ENCODE data around the gene TKT. TPM values are rescaled to one million over a fixed set of nuclear protein-coding genes. Genes with fewer than 3 reads are reported as not detected.

TKT gene
- total and polyA plus RNA-seq, 2 donors from 2014 or later: 182 to 224 TPM

- no peaks in the 10 kb centered on the region for H3K27me3 ChIP-seq (ENCODE audit: control insufficient read depth, insufficient read depth, low read length)
- FAIRE-seq (no peak), DNase-seq (no peak)
- H3K36me3 ChIP-seq (ENCODE audit: control insufficient read depth in 2 of 3, insufficient read depth in 3 of 3, low read length in 3 of 3): peaks cover 0 to 73% (median 41%) of the 10 kb centered on the region in 3 donors
- intact Hi-C loops (cut with DNase I): no loop called here
- H3K9ac ChIP-seq (ENCODE audit: low read length in 3 of 3): no peak overlapping the region
- H3K9me3 ChIP-seq (ENCODE audit: control insufficient read depth in 2 of 3, insufficient read depth in 1 of 3, low read length in 3 of 3): no peaks in the 10 kb centered on the region
- no peak for TF ChIP-seq CTCF (IDR thresholded peaks at IDR 0.05; ENCODE audit: borderline replicate concordance, extremely low read depth, insufficient read depth)
- H3K27ac ChIP-seq (ENCODE audit: low read depth in 2 of 2, low read length in 2 of 2): no peak overlapping the region
- no peak overlapping the region for H3K4me3 ChIP-seq (ENCODE audit: low read length in 3 of 3)
- H3K4me1 ChIP-seq (ENCODE audit: control insufficient read depth in 2 of 3, insufficient read depth in 2 of 3, low read depth in 1 of 3, low read length in 3 of 3): no peaks in the 10 kb centered on the region
Observed at GRCh38 chr3:53227993-53228885, 27.6 kb downstream of the TKT start.

- no peak for DNase-seq
- H3K4me1 ChIP-seq (ENCODE audit: control insufficient read depth in 2 of 3, insufficient read depth in 2 of 3, low read depth in 1 of 3, low read length in 3 of 3): no peaks in the 10 kb centered on the region
- peaks cover 0 to 73% (median 35%) of the 10 kb centered on the region in 3 donors for H3K36me3 ChIP-seq (ENCODE audit: control insufficient read depth in 2 of 3, insufficient read depth in 3 of 3, low read length in 3 of 3)
- no peak overlapping the region for H3K27ac ChIP-seq (ENCODE audit: low read depth in 2 of 2, low read length in 2 of 2)
- no peak for FAIRE-seq
- intact Hi-C loops (cut with DNase I): no loop called here
- no peaks in the 10 kb centered on the region for H3K9me3 ChIP-seq (ENCODE audit: control insufficient read depth in 2 of 3, insufficient read depth in 1 of 3, low read length in 3 of 3)
- no peak overlapping the region for H3K4me3 ChIP-seq (ENCODE audit: low read length in 3 of 3)
- no peaks in the 10 kb centered on the region for H3K27me3 ChIP-seq (ENCODE audit: control insufficient read depth, insufficient read depth, low read length)
- H3K9ac ChIP-seq (ENCODE audit: low read length in 3 of 3): no peak overlapping the region
- TF ChIP-seq CTCF (IDR thresholded peaks at IDR 0.05; ENCODE audit: borderline replicate concordance, extremely low read depth, insufficient read depth): no peak
Observed at GRCh38 chr3:53226841-53227407, 28.9 kb downstream of the TKT start.

- FAIRE-seq: no peak
- DNase-seq: no peak
- Histone ChIP-seq H3K4me3 (ENCODE audit: low read length in 3 of 3) (no peak overlapping the region), H3K9me3 (ENCODE audit: control insufficient read depth in 2 of 3, insufficient read depth in 1 of 3, low read length in 3 of 3) (no peaks in the 10 kb centered on the region), H3K9ac (ENCODE audit: low read length in 3 of 3) (no peak overlapping the region), H3K27me3 (ENCODE audit: control insufficient read depth, insufficient read depth, low read length) (no peaks in the 10 kb centered on the region), H3K36me3 (ENCODE audit: control insufficient read depth in 2 of 3, insufficient read depth in 3 of 3, low read length in 3 of 3) (peaks cover 0 to 72% (median 35%) of the 10 kb centered on the region in 3 donors), H3K4me1 (ENCODE audit: control insufficient read depth in 2 of 3, insufficient read depth in 2 of 3, low read depth in 1 of 3, low read length in 3 of 3) (no peaks in the 10 kb centered on the region), H3K27ac (ENCODE audit: low read depth in 2 of 2, low read length in 2 of 2) (no peak overlapping the region)
- intact Hi-C loops (cut with DNase I): no loop called here
- no peak for TF ChIP-seq CTCF (IDR thresholded peaks at IDR 0.05; ENCODE audit: borderline replicate concordance, extremely low read depth, insufficient read depth)
Observed at GRCh38 chr3:53226142-53226840, 29.5 kb downstream of the TKT start.

All from kidney (tissue), 14 donors.